ENCODE results near the gene PHC2. TPM values are rescaled to one million over a fixed set of nuclear protein-coding genes. Genes with fewer than 3 reads are reported as not detected.

PHC2 gene
- total RNA-seq, 4 donors from 2014 or later = 77.8 to 81.3 (median 79.5) TPM

- Histone ChIP-seq H3K4me3 (no peak overlapping the region), H3K27me3 (no peaks in the 10 kb centered on the region), H3K4me1 (peaks cover 13% of the 10 kb centered on the region), H3K36me3 (peaks cover 47% of the 10 kb centered on the region), H3K27ac (no peak overlapping the region), H3K9me3 (no peaks in the 10 kb centered on the region)
- 90% methylated on average over 6 of the region's 6 CpGs for WGBS
- DNase-seq (ENCODE audit: low spot score in 2 of 2) = peak; percentile 24 to 28
- TF ChIP-seq EP300 (IDR thresholded peaks at IDR 0.05) = no peak
Observed at GRCh38 chr1:33275195-33275594, 155.7 kb downstream of the PHC2 start.

GRCh38 chr1:33274446-33274845 is 156.4 kb downstream of the PHC2 start:
- peaks cover 41% of the 10 kb centered on the region for H3K36me3 ChIP-seq
- H3K27ac ChIP-seq = no peak overlapping the region
- TF ChIP-seq POLR2A (IDR thresholded peaks at IDR 0.05) = no peak
- no peak for TF ChIP-seq POLR2AphosphoS5 (IDR thresholded peaks at IDR 0.05)
- no peak for TF ChIP-seq EP300 (IDR thresholded peaks at IDR 0.05)
- no peak for TF ChIP-seq CTCF (IDR thresholded peaks at IDR 0.05)
- peak; percentile 10 to 21 for DNase-seq (ENCODE audit: low spot score in 2 of 2)
- H3K4me1 ChIP-seq = peaks cover 16% of the 10 kb centered on the region
- WGBS = 97% methylated on average over 1 of the region's 1 CpG
- H3K27me3 ChIP-seq = no peaks in the 10 kb centered on the region
- H3K4me3 ChIP-seq = no peak overlapping the region
- no peaks in the 10 kb centered on the region for H3K9me3 ChIP-seq

- H3K9me3 ChIP-seq = no peaks in the 10 kb centered on the region
- DNase-seq (ENCODE audit: low spot score in 2 of 2) = peak in 1 of 2 donors; percentile 72
- H3K27me3 ChIP-seq = no peaks in the 10 kb centered on the region
- 78% methylated on average over 7 of the region's 7 CpGs for WGBS
- H3K4me3 ChIP-seq = no peak overlapping the region
- H3K36me3 ChIP-seq = peaks cover 39% of the 10 kb centered on the region
- H3K27ac ChIP-seq = no peak overlapping the region
- H3K4me1 ChIP-seq = peaks cover 21% of the 10 kb centered on the region
- TF ChIP-seq POLR2AphosphoS5 (IDR thresholded peaks at IDR 0.05) (no peak), POLR2A (IDR thresholded peaks at IDR 0.05) (no peak), EP300 (IDR thresholded peaks at IDR 0.05) (no peak), CTCF (IDR thresholded peaks at IDR 0.05) (no peak)
Observed at GRCh38 chr1:33273961-33274371, 156.9 kb downstream of the PHC2 start.

Other genes starting within 250 kb of the PHC2 start
- 10 to 100 TPM; 25.8 to 41.4 (median 34.0) TPM for gene TRIM62, start 249.1 kb downstream of the PHC2 start, total RNA-seq
- gene ZNF362, start 174.6 kb downstream of the PHC2 start, total RNA-seq = 10 to 100 TPM; 18.7 to 23.9 (median 21.9) TPM
- not detected for gene A3GALT2, start 110.0 kb downstream of the PHC2 start, total RNA-seq
- 1 to 10 TPM; 1.4 to 7.0 (median 3.2) TPM for gene ZSCAN20, start 41.5 kb upstream of the PHC2 start, total RNA-seq